Erythroblast (primary cell): ENCODE data around the gene SRPK2.

Experiments
- GATA1 ChIP-seq: IDR thresholded peaks from 2 replicates; pipeline ENCODE4 v1.6.1; 2011; ENCODE audit warnings: low read depth, mild to moderate bottlenecking, control low read depth, low read length, moderate library complexity
- POLR2A ChIP-seq: IDR thresholded peaks from 2 replicates; pipeline ENCODE4 v1.6.1; 2011; ENCODE audit warnings: mild to moderate bottlenecking, low read length

GRCh38 chr7:105245398-105246114 is 143.2 kb downstream of the SRPK2 start:
- no peak for TF ChIP-seq POLR2A
- TF ChIP-seq GATA1, result no peak
